ENCODE measurements around the gene TAS1R2. TPM values are rescaled to one million over a fixed set of nuclear protein-coding genes. Genes with fewer than 3 reads are reported as not detected.

The TAS1R2 gene
- total and polyA plus RNA-seq, 2 experiments from 2014 or later = not detected

DNA sequence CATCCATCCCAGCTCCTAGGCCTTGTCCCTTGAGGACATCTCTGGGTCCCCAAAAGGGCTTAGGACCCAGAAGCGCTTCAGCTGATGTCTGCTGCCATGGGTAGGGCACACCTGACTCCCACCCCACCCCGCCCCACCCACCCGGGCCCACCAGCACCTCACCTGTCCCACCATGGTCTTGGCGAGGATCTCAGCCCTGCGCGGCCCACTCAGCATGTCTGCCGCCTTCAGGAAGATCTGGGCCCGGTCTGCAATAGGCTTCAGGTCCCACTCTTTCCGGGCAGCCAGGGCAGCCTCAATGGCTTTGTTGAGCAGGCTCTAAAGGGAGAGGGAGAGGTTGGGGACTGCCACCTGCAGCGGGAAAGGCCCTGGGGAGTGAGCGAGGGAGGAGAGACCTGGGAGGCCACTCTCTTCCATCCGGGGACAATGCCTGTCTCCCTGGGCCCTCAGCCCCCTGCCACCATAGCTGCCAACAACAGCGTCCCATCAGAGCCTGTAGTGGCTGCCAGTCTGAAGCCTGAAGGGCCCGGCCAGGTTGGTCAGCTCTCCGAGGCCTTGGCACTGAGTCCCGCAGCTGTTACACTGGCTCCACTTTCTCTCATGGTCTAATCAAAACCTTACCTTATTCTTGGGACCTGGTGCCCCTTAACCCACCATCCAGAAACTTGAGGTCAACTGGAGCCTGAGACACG is 26.0 kb upstream of the TAS1R2 start:
- Mint-ChIP-seq H3K27ac (no peak overlapping the region), H3K27me3 (ENCODE audit: insufficient read depth, low read depth, poor library complexity) (peaks cover 3% of the 10 kb centered on the region), H3K9me3 (no peaks in the 10 kb centered on the region), H3K36me3 (ENCODE audit: low read depth) (peaks cover 8% of the 10 kb centered on the region; the same call in 2 of the 3 replicates), H3K4me3 (no peak overlapping the region), H3K4me1 (no peaks in the 10 kb centered on the region)
- Histone ChIP-seq H3K79me2 (replicated peaks; ENCODE audit: insufficient read depth) (no peaks in the 10 kb centered on the region), H3K27me3 (ENCODE audit: insufficient read depth) (no peaks in the 10 kb centered on the region), H3K9me2 (ENCODE audit: insufficient read depth) (no peaks in the 10 kb centered on the region), H4K20me1 (replicated peaks; ENCODE audit: insufficient read depth) (no peaks in the 10 kb centered on the region), H3K4me1 (ENCODE audit: insufficient read depth) (no peaks in the 10 kb centered on the region), H3K4me3 (no peak overlapping the region), H3K36me3 (ENCODE audit: insufficient read depth) (no peaks in the 10 kb centered on the region), H3K4me2 (no peak overlapping the region), H2AFZ (no peak overlapping the region), H3K27ac (ENCODE audit: low read depth) (no peak overlapping the region), H3F3A (replicated peaks; ENCODE audit: low read depth) (no peaks in the 10 kb centered on the region)
- TF ChIP-seq, protein P1, sequence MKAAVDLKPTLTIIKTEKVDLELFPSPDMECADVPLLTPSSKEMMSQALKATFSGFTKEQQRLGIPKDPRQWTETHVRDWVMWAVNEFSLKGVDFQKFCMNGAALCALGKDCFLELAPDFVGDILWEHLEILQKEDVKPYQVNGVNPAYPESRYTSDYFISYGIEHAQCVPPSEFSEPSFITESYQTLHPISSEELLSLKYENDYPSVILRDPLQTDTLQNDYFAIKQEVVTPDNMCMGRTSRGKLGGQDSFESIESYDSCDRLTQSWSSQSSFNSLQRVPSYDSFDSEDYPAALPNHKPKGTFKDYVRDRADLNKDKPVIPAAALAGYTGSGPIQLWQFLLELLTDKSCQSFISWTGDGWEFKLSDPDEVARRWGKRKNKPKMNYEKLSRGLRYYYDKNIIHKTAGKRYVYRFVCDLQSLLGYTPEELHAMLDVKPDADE (IDR thresholded peaks at IDR 0.05) = no peak
- TF ChIP-seq JUNB (IDR thresholded peaks at IDR 0.05; ENCODE audit: unreplicated experiment) (no peak), NANOG (IDR thresholded peaks at IDR 0.05; ENCODE audit: borderline replicate concordance) (no peak), STAT1 (IDR thresholded peaks at IDR 0.05; ENCODE audit: unreplicated experiment) (no peak), CREB1 (CRISPR knock-in tag; IDR thresholded peaks at IDR 0.05; ENCODE audit: low read depth) (no peak), EZH2phosphoT487 (IDR thresholded peaks at IDR 0.05; ENCODE audit: unreplicated experiment) (no peak), POLR2AphosphoS5 (IDR thresholded peaks at IDR 0.05; ENCODE audit: low read depth) (no peak)
- TF ChIP-seq, protein P2, sequence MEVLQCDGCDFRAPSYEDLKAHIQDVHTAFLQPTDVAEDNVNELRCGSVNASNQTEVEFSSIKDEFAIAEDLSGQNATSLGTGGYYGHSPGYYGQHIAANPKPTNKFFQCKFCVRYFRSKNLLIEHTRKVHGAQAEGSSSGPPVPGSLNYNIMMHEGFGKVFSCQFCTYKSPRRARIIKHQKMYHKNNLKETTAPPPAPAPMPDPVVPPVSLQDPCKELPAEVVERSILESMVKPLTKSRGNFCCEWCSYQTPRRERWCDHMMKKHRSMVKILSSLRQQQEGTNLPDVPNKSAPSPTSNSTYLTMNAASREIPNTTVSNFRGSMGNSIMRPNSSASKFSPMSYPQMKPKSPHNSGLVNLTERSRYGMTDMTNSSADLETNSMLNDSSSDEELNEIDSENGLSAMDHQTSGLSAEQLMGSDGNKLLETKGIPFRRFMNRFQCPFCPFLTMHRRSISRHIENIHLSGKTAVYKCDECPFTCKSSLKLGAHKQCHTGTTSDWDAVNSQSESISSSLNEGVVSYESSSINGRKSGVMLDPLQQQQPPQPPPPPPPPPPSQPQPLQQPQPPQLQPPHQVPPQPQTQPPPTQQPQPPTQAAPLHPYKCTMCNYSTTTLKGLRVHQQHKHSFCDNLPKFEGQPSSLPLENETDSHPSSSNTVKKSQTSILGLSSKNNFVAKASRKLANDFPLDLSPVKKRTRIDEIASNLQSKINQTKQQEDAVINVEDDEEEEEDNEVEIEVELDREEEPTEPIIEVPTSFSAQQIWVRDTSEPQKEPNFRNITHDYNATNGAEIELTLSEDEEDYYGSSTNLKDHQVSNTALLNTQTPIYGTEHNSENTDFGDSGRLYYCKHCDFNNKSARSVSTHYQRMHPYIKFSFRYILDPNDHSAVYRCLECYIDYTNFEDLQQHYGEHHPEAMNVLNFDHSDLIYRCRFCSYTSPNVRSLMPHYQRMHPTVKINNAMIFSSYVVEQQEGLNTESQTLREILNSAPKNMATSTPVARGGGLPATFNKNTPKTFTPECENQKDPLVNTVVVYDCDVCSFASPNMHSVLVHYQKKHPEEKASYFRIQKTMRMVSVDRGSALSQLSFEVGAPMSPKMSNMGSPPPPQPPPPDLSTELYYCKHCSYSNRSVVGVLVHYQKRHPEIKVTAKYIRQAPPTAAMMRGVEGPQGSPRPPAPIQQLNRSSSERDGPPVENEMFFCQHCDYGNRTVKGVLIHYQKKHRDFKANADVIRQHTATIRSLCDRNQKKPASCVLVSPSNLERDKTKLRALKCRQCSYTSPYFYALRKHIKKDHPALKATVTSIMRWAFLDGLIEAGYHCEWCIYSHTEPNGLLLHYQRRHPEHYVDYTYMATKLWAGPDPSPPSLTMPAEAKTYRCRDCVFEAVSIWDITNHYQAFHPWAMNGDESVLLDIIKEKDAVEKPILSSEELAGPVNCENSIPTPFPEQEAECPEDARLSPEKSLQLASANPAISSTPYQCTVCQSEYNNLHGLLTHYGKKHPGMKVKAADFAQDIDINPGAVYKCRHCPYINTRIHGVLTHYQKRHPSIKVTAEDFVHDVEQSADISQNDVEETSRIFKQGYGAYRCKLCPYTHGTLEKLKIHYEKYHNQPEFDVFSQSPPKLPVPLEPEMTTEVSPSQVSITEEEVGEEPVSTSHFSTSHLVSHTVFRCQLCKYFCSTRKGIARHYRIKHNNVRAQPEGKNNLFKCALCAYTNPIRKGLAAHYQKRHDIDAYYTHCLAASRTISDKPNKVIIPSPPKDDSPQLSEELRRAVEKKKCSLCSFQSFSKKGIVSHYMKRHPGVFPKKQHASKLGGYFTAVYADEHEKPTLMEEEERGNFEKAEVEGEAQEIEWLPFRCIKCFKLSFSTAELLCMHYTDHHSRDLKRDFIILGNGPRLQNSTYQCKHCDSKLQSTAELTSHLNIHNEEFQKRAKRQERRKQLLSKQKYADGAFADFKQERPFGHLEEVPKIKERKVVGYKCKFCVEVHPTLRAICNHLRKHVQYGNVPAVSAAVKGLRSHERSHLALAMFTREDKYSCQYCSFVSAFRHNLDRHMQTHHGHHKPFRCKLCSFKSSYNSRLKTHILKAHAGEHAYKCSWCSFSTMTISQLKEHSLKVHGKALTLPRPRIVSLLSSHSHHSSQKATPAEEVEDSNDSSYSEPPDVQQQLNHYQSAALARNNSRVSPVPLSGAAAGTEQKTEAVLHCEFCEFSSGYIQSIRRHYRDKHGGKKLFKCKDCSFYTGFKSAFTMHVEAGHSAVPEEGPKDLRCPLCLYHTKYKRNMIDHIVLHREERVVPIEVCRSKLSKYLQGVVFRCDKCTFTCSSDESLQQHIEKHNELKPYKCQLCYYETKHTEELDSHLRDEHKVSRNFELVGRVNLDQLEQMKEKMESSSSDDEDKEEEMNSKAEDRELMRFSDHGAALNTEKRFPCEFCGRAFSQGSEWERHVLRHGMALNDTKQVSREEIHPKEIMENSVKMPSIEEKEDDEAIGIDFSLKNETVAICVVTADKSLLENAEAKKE (CRISPR knock-in tag; IDR thresholded peaks at IDR 0.05) = no peak
- ATAC-seq (no peak), DNase-seq (ENCODE audit: low spot score) (no peak)

All from GM23338 (cell line).